Subcutaneous adipose tissue (tissue), 4 donors: ENCODE data around the gene CPPED1. TPM values are rescaled to one million over a fixed set of nuclear protein-coding genes. Genes with fewer than 3 reads are reported as not detected.

Experiments
- total RNA-seq, 4 donors: library from RNA; depleted of rRNA; stranded (reverse); fragments of >200 nt; gene quantifications; one replicate each; pipeline ENCODE4 v1.1.0, GENCODE V29; 2016
- TF ChIP-seq, protein P1 (sequence below): fragments of 450-650 bp; IDR thresholded peaks from one replicate; pipeline ENCODE4 v1.5.1; 2016; ENCODE audit warnings: low read depth, mild to moderate bottlenecking, control low read depth, antibody characterized with exemption, moderate library complexity

The CPPED1 gene
- total RNA-seq, 4 donors from 2014 or later, result 15.3 to 32.0 (median 23.3) TPM

DNA sequence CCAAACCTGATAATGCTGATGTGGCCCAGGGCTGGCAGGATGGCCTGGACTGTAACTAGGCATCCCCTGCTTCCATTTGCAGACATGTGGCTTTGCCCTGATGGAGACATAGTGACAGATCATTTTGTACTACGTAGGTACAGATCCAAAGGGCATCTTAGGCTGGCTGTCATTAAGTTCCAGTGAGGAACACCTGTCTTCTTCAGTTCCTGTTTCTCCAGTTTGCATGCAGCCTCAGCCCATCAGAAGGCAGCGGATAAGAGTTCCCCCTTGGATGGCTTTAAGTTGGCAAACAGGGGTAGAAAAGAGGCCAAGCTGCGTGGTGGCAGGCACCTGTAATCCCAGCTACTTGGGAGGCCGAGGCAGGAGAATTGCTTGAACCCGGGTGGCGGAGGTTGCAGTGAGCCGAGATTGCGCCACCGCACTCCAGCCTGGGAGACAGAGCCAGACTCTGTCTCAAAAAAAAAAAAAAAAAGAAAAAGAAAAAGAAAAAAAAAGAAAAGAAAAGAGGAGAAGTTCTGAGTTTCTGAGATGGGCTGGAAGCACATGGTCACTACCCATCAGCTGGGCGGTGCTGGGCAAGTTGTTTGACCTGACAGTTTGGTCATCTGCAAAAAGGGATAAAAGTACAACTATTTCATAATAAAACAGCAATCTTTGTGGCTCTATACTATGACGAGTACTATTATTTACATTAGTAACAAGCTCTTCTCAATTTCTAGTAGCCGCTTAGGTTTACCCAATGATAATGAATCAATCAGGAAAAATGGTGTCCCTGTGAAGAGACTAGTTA, 42.7 kb downstream of the CPPED1 start:
- TF ChIP-seq, protein P1, sequence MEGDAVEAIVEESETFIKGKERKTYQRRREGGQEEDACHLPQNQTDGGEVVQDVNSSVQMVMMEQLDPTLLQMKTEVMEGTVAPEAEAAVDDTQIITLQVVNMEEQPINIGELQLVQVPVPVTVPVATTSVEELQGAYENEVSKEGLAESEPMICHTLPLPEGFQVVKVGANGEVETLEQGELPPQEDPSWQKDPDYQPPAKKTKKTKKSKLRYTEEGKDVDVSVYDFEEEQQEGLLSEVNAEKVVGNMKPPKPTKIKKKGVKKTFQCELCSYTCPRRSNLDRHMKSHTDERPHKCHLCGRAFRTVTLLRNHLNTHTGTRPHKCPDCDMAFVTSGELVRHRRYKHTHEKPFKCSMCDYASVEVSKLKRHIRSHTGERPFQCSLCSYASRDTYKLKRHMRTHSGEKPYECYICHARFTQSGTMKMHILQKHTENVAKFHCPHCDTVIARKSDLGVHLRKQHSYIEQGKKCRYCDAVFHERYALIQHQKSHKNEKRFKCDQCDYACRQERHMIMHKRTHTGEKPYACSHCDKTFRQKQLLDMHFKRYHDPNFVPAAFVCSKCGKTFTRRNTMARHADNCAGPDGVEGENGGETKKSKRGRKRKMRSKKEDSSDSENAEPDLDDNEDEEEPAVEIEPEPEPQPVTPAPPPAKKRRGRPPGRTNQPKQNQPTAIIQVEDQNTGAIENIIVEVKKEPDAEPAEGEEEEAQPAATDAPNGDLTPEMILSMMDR, result no peak

DNA sequence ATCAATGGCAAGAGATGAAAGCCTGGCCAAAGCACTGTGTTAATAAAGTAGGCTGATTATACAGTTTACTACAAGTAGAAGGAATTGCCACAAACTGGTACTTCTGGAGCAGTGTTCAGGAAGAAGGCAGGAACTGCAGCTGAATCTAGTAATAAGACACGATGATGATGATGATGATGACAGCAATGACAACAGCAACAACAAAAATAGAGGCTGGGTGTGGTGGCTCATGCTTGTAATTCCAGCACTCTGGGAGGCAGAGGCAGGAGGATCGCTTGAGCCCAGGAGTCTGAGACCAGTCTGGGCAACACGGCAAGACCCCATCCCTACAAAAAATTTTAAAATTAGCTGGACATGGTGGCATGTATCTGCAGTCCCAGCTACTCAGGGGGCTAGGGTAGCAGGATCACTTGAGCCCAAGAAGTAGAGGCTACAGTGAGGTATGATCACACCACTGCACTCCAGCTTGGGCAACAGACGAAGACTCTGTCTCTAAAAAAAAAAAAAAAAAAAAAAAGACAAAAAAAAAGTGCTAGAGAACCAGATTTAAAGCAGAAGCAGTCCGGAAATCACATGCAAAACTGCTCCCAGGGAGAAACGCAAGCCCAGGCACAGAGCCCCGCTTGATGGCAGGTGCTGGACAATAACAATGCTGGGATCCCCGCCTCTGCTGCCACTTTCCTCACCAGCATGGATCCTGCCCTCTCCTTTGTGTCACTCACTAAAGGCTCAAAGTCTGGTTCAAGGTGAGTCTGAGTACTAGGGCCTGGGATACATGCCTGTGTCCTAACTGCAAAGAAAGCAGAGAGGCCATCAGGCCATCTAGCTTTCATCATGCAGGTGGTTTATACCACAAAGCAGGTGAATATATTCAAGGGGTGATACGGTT, 44.8 kb downstream of the CPPED1 start:
- TF ChIP-seq, protein P1, result no peak

DNA sequence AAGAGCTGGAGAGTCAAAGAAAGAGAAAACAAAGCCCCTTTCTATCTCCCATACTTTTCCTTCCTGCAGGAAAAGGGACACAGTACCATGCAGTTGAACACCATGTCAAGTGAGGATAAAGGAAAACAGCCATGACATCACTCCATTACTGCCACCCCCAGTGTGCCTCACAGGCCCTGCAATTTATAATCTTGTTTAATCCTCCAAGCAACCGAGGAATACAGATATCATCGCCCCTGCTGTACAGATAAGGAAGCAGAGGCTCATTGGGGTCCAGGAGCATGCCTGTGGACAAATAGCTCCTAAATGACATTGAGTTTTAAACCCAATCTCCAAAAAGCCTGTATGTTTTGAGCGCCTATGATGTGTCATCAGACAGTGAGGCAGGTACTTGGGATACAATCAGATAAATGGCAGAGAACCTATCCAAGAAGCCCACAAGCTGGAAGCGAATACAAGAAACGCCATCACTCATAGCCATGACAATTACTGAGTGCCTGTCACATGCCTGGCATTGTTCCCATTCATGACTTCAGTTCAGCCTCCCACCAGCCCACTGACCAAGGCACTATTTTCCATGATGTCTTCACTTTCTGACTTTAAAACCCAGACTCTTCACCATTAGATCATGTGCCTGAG, 45.5 kb downstream of the CPPED1 start:
- TF ChIP-seq, protein P1, result no peak

DNA sequence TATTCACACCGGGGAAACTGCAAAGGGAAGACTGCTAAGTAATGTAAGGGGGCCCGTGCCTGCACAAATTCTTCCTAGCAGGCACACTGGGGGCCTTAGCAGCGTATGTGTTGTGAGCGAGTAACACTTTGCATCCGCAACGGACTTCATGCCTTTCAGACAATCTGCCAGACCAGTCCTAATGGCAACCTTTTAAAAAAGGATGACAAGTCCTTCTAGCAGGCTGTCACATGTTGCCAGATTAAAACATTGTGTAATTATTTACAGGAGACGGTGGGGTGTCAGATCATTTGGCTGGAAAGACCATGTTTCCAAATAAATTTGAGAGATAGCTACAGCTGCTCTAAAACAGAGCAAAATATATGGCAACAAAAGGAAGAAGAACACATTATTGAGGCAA, 46.1 kb downstream of the CPPED1 start:
- TF ChIP-seq, protein P1, result no peak

DNA sequence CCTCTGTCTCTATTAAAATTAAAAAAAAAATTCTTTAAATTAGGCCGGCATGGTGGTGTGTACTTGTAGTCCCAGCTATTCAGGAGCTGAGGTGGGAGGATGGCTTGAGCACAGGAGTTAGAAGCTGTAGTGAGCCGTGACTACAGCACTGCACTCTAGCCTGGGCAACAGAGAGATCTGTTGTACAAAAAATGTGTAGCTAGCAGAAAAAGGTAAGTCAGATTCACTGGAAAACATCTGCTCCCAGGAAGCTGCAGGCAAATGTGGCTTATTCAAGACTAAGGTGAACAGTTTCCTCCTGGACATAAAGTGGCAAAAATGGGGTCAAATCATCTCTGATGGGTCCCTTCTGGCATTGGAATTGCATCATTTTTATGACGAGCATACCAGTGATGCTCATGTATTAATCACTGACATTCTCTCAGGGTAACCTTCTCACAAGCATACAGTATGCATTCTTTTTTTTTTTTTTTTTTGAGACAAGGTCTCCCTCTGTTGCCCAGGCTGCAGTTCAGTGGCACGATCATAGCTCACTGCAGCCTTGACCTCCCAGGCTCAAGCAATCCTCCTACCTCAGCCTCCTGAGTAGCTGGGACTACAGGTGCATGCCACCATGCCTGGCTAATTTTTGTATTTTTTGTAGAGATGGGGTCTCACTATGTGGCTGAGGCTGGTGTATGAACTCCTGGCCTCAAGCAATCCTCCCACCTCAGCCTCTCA, 48.7 kb downstream of the CPPED1 start:
- TF ChIP-seq, protein P1, result no peak

DNA sequence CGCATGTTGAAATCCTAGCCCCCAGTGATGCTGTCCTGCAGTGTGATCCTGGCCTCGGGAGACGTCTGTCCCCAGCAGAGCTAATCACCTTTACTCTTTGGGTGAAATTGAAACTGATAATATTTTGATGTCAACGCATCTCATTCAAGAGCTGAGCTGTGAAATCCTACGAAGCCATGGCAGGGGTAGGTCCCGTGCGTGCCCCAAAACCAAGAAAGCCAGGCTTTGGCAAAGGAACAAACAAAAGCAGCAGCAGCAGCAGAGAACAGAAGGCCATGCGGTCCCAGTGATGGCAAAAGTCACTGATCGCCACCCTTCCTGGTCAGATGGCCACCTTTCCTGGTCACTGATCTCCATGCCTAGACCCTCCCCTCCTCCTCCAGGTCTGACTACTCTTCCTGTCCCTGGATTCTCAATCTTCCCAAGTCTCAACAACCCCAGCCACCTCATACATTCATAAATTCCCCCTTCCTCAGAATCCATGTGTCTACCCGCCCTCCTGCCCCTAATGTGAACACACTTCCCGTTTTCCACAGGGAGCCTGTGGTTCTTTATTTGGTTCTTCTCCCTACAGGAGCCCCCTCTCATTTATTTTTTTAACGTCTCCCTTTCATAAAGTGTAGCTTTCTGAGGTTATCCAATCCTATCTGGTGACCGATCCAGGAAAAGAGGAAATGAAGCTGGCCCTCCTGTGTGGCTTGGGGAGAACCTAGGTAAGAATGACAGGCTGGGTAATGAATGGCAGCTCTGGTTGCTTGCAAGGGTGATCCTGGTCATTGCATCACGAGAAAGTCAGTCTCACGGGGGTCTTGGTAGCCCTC, 50.3 kb downstream of the CPPED1 start:
- TF ChIP-seq, protein P1, result no peak
